Measurements from ENCODE around the gene RAD51D.
A peak's percentile ranks its signal among the peaks of the same experiment; 100 is the strongest.
"Not testable (repeated sequence)": the region's sequence is repeated elsewhere in the genome, so short reads cannot be mapped to it uniquely, and the experiment has no call there.

Gene RAD51D

DNA sequence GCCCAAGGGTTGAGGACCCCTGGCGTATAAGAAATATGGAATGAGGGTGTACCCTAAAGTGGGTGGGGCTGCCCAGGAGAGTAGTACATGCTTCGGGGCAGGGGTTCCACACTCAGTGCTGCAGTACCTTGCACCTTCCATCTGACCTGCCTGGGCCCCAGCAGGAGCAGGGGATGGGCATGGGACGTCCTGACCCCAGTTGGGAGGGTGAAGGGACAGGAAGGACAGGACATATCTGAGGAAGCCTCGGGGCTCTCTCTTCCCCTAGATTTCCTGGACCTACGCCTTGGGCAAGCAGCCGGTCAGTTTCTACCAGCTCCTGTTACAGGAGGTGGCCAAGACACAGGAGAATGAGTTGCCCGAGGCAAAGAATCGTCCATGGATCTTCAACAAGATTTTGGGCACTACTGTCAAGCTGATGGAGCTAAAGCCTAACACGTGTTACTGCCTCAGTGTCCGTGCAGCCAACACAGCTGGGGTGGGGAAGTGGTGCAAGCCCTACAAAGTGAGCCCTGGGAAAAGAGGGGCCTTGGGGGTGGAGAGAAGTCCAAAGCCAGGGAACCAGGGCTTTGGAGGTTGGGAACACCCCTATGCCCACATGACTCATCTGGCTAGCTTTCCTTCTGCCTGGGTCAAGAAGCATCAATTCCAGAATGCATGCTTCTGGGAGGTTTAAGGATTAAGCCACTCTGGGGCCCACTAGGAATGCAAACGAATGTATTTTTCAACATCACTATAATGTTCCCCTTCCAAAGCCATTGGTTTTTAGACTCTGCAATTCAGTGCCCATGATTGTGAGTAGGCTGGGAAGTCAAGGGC is 9.7 kb upstream of the RAD51D start:
- H3K36me3 Mint-ChIP-seq (ENCODE audit: low read depth): peaks cover 66% of the 10 kb centered on the region
- H3K4me1 Mint-ChIP-seq (ENCODE audit: low read depth): peaks cover 5% of the 10 kb centered on the region
- H3K27me3 Mint-ChIP-seq: no peaks in the 10 kb centered on the region
- no peaks in the 10 kb centered on the region for H3K9me3 Mint-ChIP-seq
- DNase-seq: no peak
- no peak overlapping the region for H3K27ac Mint-ChIP-seq
- H3K4me3 Mint-ChIP-seq: no peak overlapping the region

DNA sequence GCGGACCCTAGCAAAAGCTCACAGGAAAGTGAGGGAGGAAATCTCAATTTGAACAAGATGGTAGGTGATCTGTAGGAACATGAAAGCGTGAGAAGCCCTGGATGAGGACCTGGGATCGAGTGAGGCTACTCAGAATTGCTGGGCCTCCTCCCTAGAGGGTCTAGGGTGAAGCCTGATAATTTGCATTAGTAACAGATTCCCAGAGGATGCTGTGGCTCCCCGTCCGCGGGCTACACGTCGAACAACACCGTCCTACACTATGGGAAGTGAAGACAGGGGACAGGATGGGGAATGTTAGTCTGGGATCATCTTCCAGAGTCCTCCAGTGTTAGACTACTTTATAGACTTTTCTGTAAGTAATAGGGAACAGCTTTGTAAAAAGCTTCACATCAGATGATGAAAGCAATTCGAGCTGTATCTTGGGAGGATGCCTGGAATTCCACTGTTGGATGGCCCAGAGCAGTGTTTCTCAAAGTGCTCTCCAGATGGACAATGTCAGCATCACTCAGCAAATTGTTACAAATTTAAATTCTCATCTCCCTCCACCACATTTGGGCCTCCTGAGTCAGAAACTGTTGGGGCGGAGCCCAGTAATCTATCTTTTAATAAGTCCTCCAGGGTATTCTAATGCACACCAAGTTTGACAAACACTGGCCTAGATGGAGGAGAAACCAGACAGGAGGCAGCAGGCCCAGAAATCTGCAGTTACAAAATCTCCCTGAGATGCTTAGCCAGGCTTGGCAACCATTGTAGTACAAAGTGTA is 8.3 kb upstream of the RAD51D start:
- peaks cover 5% of the 10 kb centered on the region for H3K4me1 Mint-ChIP-seq (ENCODE audit: low read depth)
- H3K27ac Mint-ChIP-seq: no peak overlapping the region
- no peak overlapping the region for H3K4me3 Mint-ChIP-seq
- no peaks in the 10 kb centered on the region for H3K9me3 Mint-ChIP-seq
- peaks cover 52% of the 10 kb centered on the region for H3K36me3 Mint-ChIP-seq (ENCODE audit: low read depth)
- no peaks in the 10 kb centered on the region for H3K27me3 Mint-ChIP-seq
- DNase-seq: no peak

DNA sequence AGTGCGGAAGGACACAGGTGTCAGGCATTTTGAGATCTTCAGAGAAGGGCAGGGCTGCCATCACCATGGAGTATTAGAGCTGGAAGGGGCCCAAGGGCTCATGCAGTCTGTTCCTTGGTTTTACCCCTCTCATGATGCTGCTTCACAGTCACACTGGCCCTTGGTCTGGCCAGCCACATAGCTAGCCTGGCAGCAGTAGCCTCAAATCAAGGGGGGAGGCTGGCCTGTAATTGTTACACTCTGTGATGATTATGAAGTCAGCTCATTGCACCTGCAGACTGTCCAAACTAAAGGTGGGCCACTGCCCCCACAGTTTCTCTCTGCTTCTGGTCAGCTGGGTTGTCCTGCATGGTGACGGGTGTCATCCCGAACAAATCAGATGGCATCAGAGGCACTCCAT is 1.7 kb upstream of the RAD51D start, which contains the start of gene FNDC8:
Gene FNDC8, plus strand, starts transcription at position 301 of the 400 bp plus-strand sequence. Its CDS starts 79 bp downstream, at position 380.
- DNase-seq: no peak
- no peak within 1 kb of the TSS for H3K4me3 Mint-ChIP-seq
- H3K4me1 Mint-ChIP-seq (ENCODE audit: low read depth): peaks cover 31% of the 10 kb centered on the region
- H3K27me3 Mint-ChIP-seq: no peaks in the 10 kb centered on the region
- no peaks in the 10 kb centered on the region for H3K9me3 Mint-ChIP-seq
- H3K27ac Mint-ChIP-seq: no peak within 1 kb of the TSS
- peaks cover 29% of the 10 kb centered on the region for H3K36me3 Mint-ChIP-seq (ENCODE audit: low read depth)

DNA sequence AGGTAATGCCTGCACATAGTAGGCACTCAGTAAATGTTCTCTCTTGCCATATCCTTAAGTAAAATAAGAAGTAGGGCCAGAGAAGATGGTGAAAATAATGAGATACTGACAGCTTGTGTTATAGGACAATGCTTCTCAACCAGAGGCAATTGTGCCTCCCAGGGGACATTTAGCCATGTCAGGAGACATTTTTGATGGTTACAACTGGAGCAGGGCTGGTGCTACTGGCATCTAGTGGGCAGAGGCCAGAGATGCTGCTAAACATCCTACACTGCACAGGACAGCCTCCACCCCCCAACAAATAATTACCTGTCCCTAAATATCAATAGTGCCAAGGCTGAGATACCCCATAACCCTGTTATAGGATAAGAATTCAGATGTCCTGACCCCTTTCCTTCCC is 1.7 kb downstream of the RAD51D start:
- peak overlapping the region; percentile 94 for H3K27ac Mint-ChIP-seq
- H3K4me3 Mint-ChIP-seq: peak overlapping the region; percentile 89
- H3K4me1 Mint-ChIP-seq (ENCODE audit: low read depth): peaks cover 44% of the 10 kb centered on the region
- H3K27me3 Mint-ChIP-seq: no peaks in the 10 kb centered on the region
- H3K36me3 Mint-ChIP-seq (ENCODE audit: low read depth): peaks cover 51% of the 10 kb centered on the region
- H3K9me3 Mint-ChIP-seq: no peaks in the 10 kb centered on the region
- DNase-seq: no peak

DNA sequence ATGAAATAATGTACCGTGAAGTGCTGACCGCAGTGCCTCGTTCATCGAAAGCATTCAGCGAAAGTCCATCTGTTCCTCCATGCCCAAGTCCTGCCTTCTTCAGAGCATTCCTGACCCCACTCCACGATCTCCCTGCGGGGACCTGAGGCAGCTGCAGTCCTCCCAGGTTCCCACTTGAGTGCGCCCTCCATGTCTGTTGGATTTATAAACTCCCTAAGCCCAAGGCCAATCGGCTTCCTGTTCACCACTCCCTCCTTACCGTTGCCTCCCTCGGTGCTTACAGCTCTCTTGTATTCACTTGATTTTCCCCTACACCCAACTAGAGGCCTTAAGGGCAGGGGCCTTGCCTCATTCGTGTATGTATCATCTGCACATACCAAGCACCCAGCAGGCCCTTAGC is 2.8 kb downstream of the RAD51D start:
- Mint-ChIP-seq H3K4me1 (ENCODE audit: low read depth) (peaks cover 44% of the 10 kb centered on the region), H3K4me3 (peak overlapping the region; percentile 16), H3K27ac (peak overlapping the region; percentile 68), H3K36me3 (ENCODE audit: low read depth) (peaks cover 62% of the 10 kb centered on the region), H3K9me3 (no peaks in the 10 kb centered on the region), H3K27me3 (no peaks in the 10 kb centered on the region)
- DNase-seq: no peak

DNA sequence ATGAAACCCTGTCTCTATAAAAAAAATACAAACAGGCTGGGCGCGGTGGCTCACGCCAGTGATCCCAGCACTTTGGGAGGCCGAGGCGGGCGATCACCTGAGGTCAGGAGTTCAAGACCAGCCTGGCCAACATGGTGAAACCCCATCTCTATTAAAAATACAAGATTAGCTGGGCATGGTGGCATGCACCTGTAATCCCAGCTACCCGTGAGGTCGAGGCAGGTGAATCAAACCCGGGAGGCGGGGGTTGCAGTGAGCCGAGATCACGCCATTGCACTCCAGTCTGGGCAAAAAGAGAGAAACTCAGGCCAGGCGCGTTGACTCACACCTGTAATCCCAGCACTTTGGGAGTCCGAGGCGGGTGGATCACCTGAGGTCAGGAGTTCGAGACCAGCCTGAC is 8.9 kb downstream of the RAD51D start:
- H3K27me3 Mint-ChIP-seq: not testable (repeated sequence)
- Mint-ChIP-seq H3K36me3 (ENCODE audit: low read depth) (peaks cover 61% of the 10 kb centered on the region), H3K4me1 (ENCODE audit: low read depth) (peaks cover 12% of the 10 kb centered on the region)

DNA sequence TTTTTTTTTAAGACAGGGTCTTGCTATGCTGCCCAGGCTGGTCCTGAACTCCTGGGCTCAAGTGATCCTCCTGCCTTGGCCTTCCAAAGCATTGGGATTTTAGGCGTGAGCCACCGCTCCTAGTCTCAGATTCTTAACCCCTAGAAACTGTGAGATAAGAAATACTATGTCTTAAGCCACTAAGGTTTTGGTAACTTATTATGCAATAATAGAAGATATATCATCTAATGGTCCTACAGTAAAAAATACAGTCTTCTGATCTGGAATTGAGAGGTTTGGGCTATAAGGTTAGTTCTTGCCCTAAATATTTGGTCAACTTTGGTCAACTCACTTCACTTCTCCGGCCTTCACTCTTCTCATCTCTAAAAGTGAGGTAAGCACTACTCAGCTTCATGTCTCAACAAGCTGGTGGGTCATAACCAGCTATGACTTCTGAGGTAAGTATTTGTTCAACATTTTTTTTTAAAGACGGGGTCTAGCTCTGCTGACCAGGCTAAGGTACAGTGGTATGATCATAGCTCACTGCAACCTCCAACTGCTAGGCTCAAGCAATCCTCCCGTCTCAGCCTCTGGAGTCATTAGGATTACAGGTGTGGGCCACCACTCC is 14.7 kb downstream of the RAD51D start:
- Mint-ChIP-seq H3K27ac (no peak overlapping the region), H3K4me1 (ENCODE audit: low read depth) (peaks cover 13% of the 10 kb centered on the region), H3K4me3 (no peak overlapping the region), H3K36me3 (ENCODE audit: low read depth) (peaks cover 76% of the 10 kb centered on the region), H3K9me3 (no peaks in the 10 kb centered on the region), H3K27me3 (no peaks in the 10 kb centered on the region)
- no peak for DNase-seq

More for the DNA sequence above, 8.9 kb downstream of the RAD51D start:
- H3K27ac Mint-ChIP-seq, H3K4me3 Mint-ChIP-seq, DNase-seq, H3K9me3 Mint-ChIP-seq: not testable (repeated sequence)

DNA sequence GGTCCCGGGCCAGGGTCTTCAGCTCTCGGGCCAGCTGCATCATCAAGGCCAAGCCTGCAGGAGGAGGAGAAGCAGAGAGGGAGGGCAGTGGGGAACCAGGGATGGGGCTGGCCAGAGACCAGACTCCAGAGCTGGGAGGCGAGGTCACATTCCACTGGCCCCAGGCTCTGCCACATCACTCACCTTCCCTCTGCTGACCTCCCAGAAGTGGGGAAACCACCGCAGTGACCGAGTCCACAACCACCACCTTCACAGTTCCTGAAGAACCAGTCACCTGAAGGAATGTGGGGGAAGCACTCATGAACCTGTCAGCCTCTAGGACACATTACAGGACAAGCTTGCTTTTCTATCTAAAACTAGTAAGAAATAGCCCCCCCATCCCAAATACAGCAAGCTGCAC is 16.4 kb downstream of the RAD51D start:
- Mint-ChIP-seq H3K9me3 (no peaks in the 10 kb centered on the region), H3K4me3 (no peak overlapping the region), H3K27me3 (no peaks in the 10 kb centered on the region), H3K36me3 (ENCODE audit: low read depth) (peaks cover 86% of the 10 kb centered on the region), H3K4me1 (ENCODE audit: low read depth) (peaks cover 12% of the 10 kb centered on the region), H3K27ac (no peak overlapping the region)
- DNase-seq: no peak

DNA sequence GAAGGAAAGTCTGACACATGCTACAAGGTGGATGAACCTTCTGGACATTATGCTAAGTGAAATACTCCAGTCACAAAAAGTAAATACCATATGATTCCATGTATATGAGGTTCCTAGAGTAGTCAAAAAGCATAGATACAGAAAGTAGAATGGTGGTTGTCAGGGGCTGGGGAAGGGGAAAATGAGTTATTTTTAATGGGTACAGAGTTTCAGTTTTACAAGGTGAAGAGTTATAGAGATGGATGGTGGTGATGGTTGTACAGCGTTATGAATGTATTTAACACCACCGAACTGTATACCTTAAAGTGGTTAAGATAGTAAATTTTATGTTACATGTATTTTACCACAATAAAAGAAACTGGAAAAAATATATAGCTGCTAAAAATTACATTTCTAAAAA is 17.9 kb downstream of the RAD51D start:
- Mint-ChIP-seq H3K36me3 (ENCODE audit: low read depth) (peaks cover 80% of the 10 kb centered on the region), H3K4me3 (no peak overlapping the region), H3K9me3 (no peaks in the 10 kb centered on the region), H3K4me1 (ENCODE audit: low read depth) (peaks cover 15% of the 10 kb centered on the region), H3K27ac (peak overlapping the region; percentile 65), H3K27me3 (no peaks in the 10 kb centered on the region)
- DNase-seq: no peak

DNA sequence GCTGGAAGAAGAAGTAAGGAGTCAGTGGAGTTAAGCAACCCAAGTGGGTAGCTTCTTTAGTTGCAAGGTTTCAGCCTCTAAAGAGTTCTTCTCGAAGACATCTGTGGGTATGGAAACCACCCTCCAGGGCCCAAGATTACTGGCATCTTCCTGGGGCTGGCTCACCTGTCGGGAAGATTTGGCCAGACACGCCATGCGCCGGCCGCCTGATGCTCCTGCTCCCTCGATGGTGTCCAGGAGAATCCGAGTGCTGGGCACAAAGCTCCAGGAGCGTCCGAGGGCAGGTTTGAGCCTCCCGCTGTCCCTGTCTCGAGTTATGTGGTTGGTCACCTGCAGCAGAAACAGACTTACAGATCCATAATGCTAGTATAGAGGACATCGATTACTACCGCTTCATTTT is 18.6 kb downstream of the RAD51D start:
- Mint-ChIP-seq H3K9me3 (no peaks in the 10 kb centered on the region), H3K27ac (peak overlapping the region; percentile 52), H3K4me3 (no peak overlapping the region), H3K27me3 (no peaks in the 10 kb centered on the region), H3K4me1 (ENCODE audit: low read depth) (peaks cover 18% of the 10 kb centered on the region), H3K36me3 (ENCODE audit: low read depth) (peaks cover 76% of the 10 kb centered on the region)
- DNase-seq: no peak

DNA sequence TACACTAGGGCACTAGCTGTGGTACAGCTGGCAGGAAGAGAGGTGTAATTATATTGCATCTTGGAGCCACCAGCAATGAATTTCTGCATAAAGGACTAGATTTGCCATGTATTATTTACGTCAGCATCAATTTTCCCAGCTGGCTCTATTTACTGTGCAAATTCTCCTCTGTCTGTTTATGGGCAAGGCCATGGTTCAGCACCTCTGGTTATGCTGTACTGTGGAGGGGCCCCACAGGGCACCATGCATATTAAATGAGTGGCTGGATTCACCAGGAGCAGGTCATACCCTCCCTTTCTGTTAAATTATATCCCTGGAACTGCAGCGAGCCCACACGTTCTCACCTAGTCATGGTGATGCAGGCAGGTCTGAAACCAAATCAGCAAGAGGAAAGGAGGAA is 19.8 kb downstream of the RAD51D start:
- H3K36me3 Mint-ChIP-seq (ENCODE audit: low read depth): peaks cover 66% of the 10 kb centered on the region
- peak overlapping the region; percentile 70 for H3K27ac Mint-ChIP-seq
- peaks cover 20% of the 10 kb centered on the region for H3K4me1 Mint-ChIP-seq (ENCODE audit: low read depth)
- no peaks in the 10 kb centered on the region for H3K27me3 Mint-ChIP-seq
- no peak for DNase-seq
- no peak overlapping the region for H3K4me3 Mint-ChIP-seq
- H3K9me3 Mint-ChIP-seq: no peaks in the 10 kb centered on the region

DNA sequence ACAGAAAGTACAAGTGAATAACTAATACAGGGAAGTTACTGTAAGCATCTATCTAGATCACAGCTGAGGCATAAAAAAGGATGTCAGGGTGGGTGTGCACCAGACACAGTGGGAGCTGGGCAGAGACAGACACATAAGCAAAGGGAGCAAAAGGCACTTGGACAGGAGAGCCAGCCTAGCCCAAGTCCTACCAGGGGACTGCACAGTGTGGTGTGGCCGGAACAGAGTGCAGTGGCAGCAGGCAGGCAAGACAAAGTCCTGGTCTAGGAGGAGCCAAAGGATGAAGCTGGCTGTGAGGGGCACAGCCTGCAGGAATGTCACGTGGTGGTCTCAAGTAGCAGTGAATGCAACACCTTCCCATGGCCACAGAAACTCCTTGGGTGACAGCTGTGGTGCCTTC is 21.9 kb downstream of the RAD51D start:
- no peak for DNase-seq
- Mint-ChIP-seq H3K9me3 (no peaks in the 10 kb centered on the region), H3K4me3 (no peak overlapping the region), H3K4me1 (ENCODE audit: low read depth) (peaks cover 22% of the 10 kb centered on the region), H3K36me3 (ENCODE audit: low read depth) (peaks cover 55% of the 10 kb centered on the region), H3K27me3 (no peaks in the 10 kb centered on the region), H3K27ac (no peak overlapping the region)

DNA sequence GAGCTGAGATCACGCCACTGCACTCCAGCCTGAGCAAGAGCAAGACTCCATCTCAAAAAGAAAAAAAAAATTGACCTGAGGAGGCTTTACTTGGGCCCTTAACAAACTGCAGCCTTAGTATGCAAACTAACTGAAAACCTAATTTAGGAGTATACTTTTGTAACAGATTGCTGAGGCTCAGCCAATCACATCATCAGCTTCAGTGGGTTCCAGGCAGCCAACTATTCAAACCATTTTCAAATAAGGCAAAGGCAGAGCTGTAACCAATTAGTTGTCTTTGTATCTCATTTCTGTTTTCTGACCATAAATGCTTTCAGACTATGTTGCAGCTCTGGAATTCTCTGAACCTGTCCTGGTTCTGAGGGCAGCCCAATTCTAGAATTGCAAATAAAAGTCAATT is 23.9 kb downstream of the RAD51D start:
- peaks cover 22% of the 10 kb centered on the region for H3K4me1 Mint-ChIP-seq (ENCODE audit: low read depth)
- no peak overlapping the region for H3K27ac Mint-ChIP-seq
- no peak for DNase-seq
- H3K9me3 Mint-ChIP-seq: no peaks in the 10 kb centered on the region
- H3K36me3 Mint-ChIP-seq (ENCODE audit: low read depth): peaks cover 36% of the 10 kb centered on the region
- H3K27me3 Mint-ChIP-seq: no peaks in the 10 kb centered on the region
- H3K4me3 Mint-ChIP-seq: no peak overlapping the region

DNA sequence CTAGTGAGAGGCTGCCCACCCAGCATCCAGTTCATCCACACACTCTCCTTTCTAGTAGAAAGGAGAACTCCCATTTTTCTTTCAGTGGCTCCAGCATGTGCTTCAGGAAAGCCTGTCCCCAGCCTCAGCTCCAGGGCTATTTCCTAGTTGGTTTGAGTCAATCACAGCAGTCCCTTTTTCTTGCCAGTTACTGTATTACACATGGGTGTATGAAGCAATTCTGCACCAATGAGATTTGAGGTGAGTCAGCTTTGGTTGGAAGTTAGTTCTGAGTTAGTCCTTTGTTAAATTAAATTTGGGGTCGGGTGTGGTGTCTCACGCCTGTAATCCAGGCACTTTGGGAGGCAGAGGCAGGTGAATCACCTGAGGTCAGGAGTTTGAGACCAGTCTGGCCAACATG is 24.8 kb downstream of the RAD51D start:
- no peak for DNase-seq
- H3K4me3 Mint-ChIP-seq: no peak overlapping the region
- H3K27me3 Mint-ChIP-seq: no peaks in the 10 kb centered on the region
- no peaks in the 10 kb centered on the region for H3K9me3 Mint-ChIP-seq
- peaks cover 28% of the 10 kb centered on the region for H3K36me3 Mint-ChIP-seq (ENCODE audit: low read depth)
- peaks cover 24% of the 10 kb centered on the region for H3K4me1 Mint-ChIP-seq (ENCODE audit: low read depth)
- H3K27ac Mint-ChIP-seq: peak overlapping the region; percentile 47

DNA sequence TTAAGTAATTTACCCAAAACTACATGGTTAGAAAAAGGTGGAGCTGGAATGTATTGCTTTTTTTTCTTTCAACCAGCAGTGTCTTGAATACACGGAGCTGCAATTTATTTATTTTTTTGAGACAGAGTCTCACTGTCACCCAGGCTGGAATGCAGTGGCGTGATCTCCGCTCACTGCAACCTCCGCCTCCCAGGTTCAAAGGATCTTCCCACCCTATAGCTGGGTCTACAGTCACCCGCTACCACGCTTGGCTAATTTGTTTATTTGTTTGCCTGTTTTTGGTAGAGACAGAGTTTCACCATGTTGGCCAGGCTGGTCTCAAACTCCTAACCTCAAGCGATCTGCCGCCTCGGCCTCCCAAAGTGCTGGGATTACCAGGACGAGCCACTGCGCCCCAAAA is 29.0 kb downstream of the RAD51D start:
- H3K36me3 Mint-ChIP-seq (ENCODE audit: low read depth): peaks cover 16% of the 10 kb centered on the region
- H3K27ac Mint-ChIP-seq: peak overlapping the region; percentile 97
- DNase-seq, H3K27me3 Mint-ChIP-seq, H3K4me3 Mint-ChIP-seq, H3K9me3 Mint-ChIP-seq: not testable (repeated sequence)
- H3K4me1 Mint-ChIP-seq (ENCODE audit: low read depth): peaks cover 52% of the 10 kb centered on the region
